HG03565 (cell line): ENCODE measurements around the gene PPTC7.
A peak's percentile ranks its signal among the peaks of the same experiment; 100 is the strongest.
"Not testable (repeated sequence)": the region's sequence is repeated elsewhere in the genome, so short reads cannot be mapped to it uniquely, and the experiment has no call there.

Experiments used
- ATAC-seq: cut with Tn5 transposase; IDR thresholded peaks from one replicate; pipeline ENCODE4 v1.9.1; 2021; ENCODE audit warnings: mild to moderate bottlenecking, moderate library complexity; ENCODE audit not compliant: unreplicated experiment

PPTC7 gene

GRCh38 chr12:110585231-110585799, 2.2 kb upstream of the PPTC7 start:
- no peak for ATAC-seq

- peak; percentile 25 for ATAC-seq
These were observed 612 bp downstream of the PPTC7 start for GRCh38 chr12:110582276-110583136.

GRCh38 chr12:110581931-110582275, 1.2 kb downstream of the PPTC7 start:
- ATAC-seq = no peak

GRCh38 chr12:110579535-110580253, 3.4 kb downstream of the PPTC7 start:
- no peak for ATAC-seq

GRCh38 chr12:110578694-110579534, 4.2 kb downstream of the PPTC7 start:
- ATAC-seq = no peak

GRCh38 chr12:110577864-110578693, 5.0 kb downstream of the PPTC7 start:
- ATAC-seq = no peak

GRCh38 chr12:110576504-110576903, 6.6 kb downstream of the PPTC7 start:
- no peak for ATAC-seq

- ATAC-seq = no peak
These were observed 7.8 kb downstream of the PPTC7 start for GRCh38 chr12:110575326-110575725.

GRCh38 chr12:110574717-110575230, 8.3 kb downstream of the PPTC7 start:
- not testable (repeated sequence) for ATAC-seq

- no peak for ATAC-seq
These were observed 9.1 kb downstream of the PPTC7 start for GRCh38 chr12:110574044-110574443.

- ATAC-seq = not testable (repeated sequence)
These were observed 12.3 kb downstream of the PPTC7 start for GRCh38 chr12:110570798-110571197.

- not testable (repeated sequence) for ATAC-seq
These were observed 13.3 kb downstream of the PPTC7 start for GRCh38 chr12:110569838-110570237.

GRCh38 chr12:110568752-110569151, 14.4 kb downstream of the PPTC7 start:
- ATAC-seq = no peak

- ATAC-seq = no peak
These were observed 16.1 kb downstream of the PPTC7 start for GRCh38 chr12:110566993-110567392.

- no peak for ATAC-seq
These were observed 16.9 kb downstream of the PPTC7 start for GRCh38 chr12:110565894-110566871.

GRCh38 chr12:110564471-110564991, 18.6 kb downstream of the PPTC7 start:
- no peak for ATAC-seq

- no peak for ATAC-seq
These were observed 19.2 kb downstream of the PPTC7 start for GRCh38 chr12:110563702-110564470.

- not testable (repeated sequence) for ATAC-seq
These were observed 20.7 kb downstream of the PPTC7 start for GRCh38 chr12:110562386-110562785.
